OCI-LY3 (cell line): ENCODE data around the gene SLC28A1.

Source experiments
- EZH2phosphoT487 ChIP-seq: fragments of 200-600 bp; shearing (Covaris generic); IDR thresholded peaks from 2 replicates; pipeline ENCODE4 v1.6.1; 2018; ENCODE audit warnings: antibody characterized with exemption, mixed run types, low read depth
- TF ChIP-seq, protein P1 (sequence below): fragments of 200-600, 300-600 bp; sonication (generic); IDR thresholded peaks from 2 replicates; pipeline ENCODE4 v1.5.1; 2014; ENCODE audit warnings: antibody characterized with exemption, low read length, low read depth

DNA sequence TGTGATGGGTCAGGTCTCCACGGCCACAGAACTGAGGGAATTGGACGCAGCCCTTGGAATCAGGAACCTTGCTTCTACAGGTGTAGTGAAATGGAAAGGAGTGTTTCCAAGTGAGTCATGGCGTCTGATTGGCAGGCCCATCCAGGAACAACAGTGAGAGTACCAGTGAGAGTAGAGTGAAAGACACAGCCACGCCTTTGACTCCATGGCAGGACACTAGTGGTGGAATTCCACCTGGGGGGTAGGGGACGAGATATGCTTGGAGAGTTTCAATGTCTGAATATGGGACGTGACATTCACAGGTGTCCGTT lies 3.0 kb upstream of the SLC28A1 start:
- TF ChIP-seq, protein P1, sequence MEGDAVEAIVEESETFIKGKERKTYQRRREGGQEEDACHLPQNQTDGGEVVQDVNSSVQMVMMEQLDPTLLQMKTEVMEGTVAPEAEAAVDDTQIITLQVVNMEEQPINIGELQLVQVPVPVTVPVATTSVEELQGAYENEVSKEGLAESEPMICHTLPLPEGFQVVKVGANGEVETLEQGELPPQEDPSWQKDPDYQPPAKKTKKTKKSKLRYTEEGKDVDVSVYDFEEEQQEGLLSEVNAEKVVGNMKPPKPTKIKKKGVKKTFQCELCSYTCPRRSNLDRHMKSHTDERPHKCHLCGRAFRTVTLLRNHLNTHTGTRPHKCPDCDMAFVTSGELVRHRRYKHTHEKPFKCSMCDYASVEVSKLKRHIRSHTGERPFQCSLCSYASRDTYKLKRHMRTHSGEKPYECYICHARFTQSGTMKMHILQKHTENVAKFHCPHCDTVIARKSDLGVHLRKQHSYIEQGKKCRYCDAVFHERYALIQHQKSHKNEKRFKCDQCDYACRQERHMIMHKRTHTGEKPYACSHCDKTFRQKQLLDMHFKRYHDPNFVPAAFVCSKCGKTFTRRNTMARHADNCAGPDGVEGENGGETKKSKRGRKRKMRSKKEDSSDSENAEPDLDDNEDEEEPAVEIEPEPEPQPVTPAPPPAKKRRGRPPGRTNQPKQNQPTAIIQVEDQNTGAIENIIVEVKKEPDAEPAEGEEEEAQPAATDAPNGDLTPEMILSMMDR = no peak
- TF ChIP-seq EZH2phosphoT487 = no peak
